B cell (primary cell): Measurements from ENCODE around the gene OR56B4. TPM values are rescaled to one million over a fixed set of nuclear protein-coding genes. Genes with fewer than 3 reads are reported as not detected.

ENCODE experiments used
- ATAC-seq: fragments of 200-7000 bp; cut with Tn5 transposase; one replicate; pipeline ENCODE4 v1.10.0; 2021; ENCODE audit warnings: low read depth, mild to moderate bottlenecking, moderate number of reproducible peaks, moderate library complexity
- CTCF ChIA-PET: fragments of 350-600 bp; sonication (Branson Sonifier 250); formaldehyde crosslinking; loops from one replicate; lab custom pipeline; 2021; ENCODE audit warnings: antibody characterized with exemption, inconsistent platforms; lab: Charles Lee
- POLR2A ChIA-PET: fragments of 350-600 bp; sonication (Branson Sonifier 250); formaldehyde crosslinking; loops from one replicate; lab custom pipeline; 2021; ENCODE audit warnings: antibody characterized with exemption; lab: Charles Lee
- DNase-seq: peaks from one replicate; pipeline ENCODE4 v3.0.0; 2013
- H2AFZ ChIP-seq: 2 replicates; pipeline ENCODE4 v1.6.1; 2012; ENCODE audit warnings: mild to moderate bottlenecking, low read depth, low read length; ENCODE audit not compliant: insufficient read depth, poor library complexity, severe bottlenecking
- H3K27ac ChIP-seq, 2 donors: 1 replicate in 1 of 2; 2 replicates in 1 of 2; pipeline ENCODE4 v1.5.1; 2012 to 2013; ENCODE audit warnings: low read length in 2 of 2, mild to moderate bottlenecking in 2 of 2, moderate library complexity in 1 of 2
- H3K27me3 ChIP-seq, 4 experiments: fragments of 200-600 bp in 1 of 4; sonication (generic) in 1 of 4; replicated peaks in 1 of 4; 1 replicate in 2 of 4; 2 replicates in 2 of 4; pipeline versions ENCODE4 v1.6.1 to v1.7.0; 2013 to 2016; ENCODE audit warnings: low read length in 3 of 4, mild to moderate bottlenecking in 2 of 4, mixed read lengths in 1 of 4, moderate library complexity in 1 of 4; ENCODE audit not compliant: insufficient read depth in 4 of 4, control insufficient read depth in 3 of 4; ENCODE audit errors: control extremely low read depth in 1 of 4
- H3K36me3 ChIP-seq, 2 experiments: replicated peaks in 1 of 2; 1 replicate in 1 of 2; 2 replicates in 1 of 2; pipeline versions ENCODE4 v1.6.1 to v1.7.1; 2013; ENCODE audit warnings: low read length in 1 of 2; ENCODE audit not compliant: insufficient read depth in 2 of 2, control insufficient read depth in 1 of 2; ENCODE audit errors: control extremely low read depth in 1 of 2, extremely low read depth in 1 of 2
- H3K4me1 ChIP-seq, 2 donors: fragments of 200-600 bp in 1 of 2; sonication (generic) in 1 of 2; 1 replicate in 1 of 2; 2 replicates in 1 of 2; pipeline versions ENCODE4 v1.5.1 to v1.6.1; 2013 to 2017; ENCODE audit warnings: low read length in 2 of 2; ENCODE audit not compliant: control insufficient read depth in 2 of 2, insufficient read depth in 2 of 2
- H3K4me2 ChIP-seq: replicated peaks from 2 replicates; pipeline ENCODE3; 2012; ENCODE audit warnings: mild to moderate bottlenecking, low read depth, low read length; ENCODE audit not compliant: poor library complexity, severe bottlenecking
- H3K4me3 ChIP-seq, 5 experiments: fragments of 200-600 bp in 1 of 5; sonication (generic) in 1 of 5; 1 replicate in 3 of 5; 2 replicates in 2 of 5; pipeline versions ENCODE4 v1.5.1 to v1.7.0; 2011 to 2016; ENCODE audit warnings: low read length in 4 of 5, mild to moderate bottlenecking in 4 of 5, low read depth in 2 of 5, control low read depth in 1 of 5, moderate library complexity in 1 of 5; ENCODE audit not compliant: insufficient read depth in 1 of 5; ENCODE audit errors: control extremely low read depth in 1 of 5, extremely low read depth in 1 of 5
- H3K79me2 ChIP-seq: fragments of 200-600 bp; sonication (generic); one replicate; pipeline ENCODE4 v1.6.0; 2016; ENCODE audit warnings: low read length; ENCODE audit not compliant: control insufficient read depth, insufficient read depth
- H3K9ac ChIP-seq: fragments of 200-600 bp; sonication (generic); 2 replicates; pipeline ENCODE4 v1.6.1; 2017; ENCODE audit warnings: mild to moderate bottlenecking, low read length, moderate library complexity
- H3K9me3 ChIP-seq, 3 donors: one replicate each; pipeline versions ENCODE4 v1.6.1 to v1.7.1; 2013; ENCODE audit warnings: low read length in 2 of 3; ENCODE audit not compliant: control insufficient read depth in 2 of 3, insufficient read depth in 1 of 3; ENCODE audit errors: control extremely low read depth in 1 of 3
- H4K20me1 ChIP-seq: 2 replicates; pipeline ENCODE4 v1.6.0; 2012; ENCODE audit warnings: mild to moderate bottlenecking, low read length; ENCODE audit not compliant: insufficient read depth, control insufficient read depth, poor library complexity, severe bottlenecking
- H3K27ac Mint-ChIP-seq: one replicate; pipeline ENCODE4 v1.8.0; 2021; ENCODE audit warnings: mixed read lengths
- H3K27me3 Mint-ChIP-seq: one replicate; pipeline ENCODE4 v1.8.0; 2021; ENCODE audit warnings: mixed read lengths
- H3K4me1 Mint-ChIP-seq: one replicate; pipeline ENCODE4 v1.8.0; 2021; ENCODE audit warnings: mixed read lengths
- H3K4me3 Mint-ChIP-seq: one replicate; pipeline ENCODE4 v1.8.0; 2021; ENCODE audit warnings: mixed read lengths
- H3K9me3 Mint-ChIP-seq: one replicate; pipeline ENCODE4 v1.8.0; 2022; ENCODE audit warnings: mixed read lengths; ENCODE audit not compliant: insufficient read depth
- CTCF ChIP-seq: fragments of 200-600 bp; IDR thresholded peaks from one replicate; pipeline ENCODE4 v1.8.0; 2022; ENCODE audit warnings: antibody characterized with exemption, mild to moderate bottlenecking
- EZH2 ChIP-seq: IDR thresholded peaks from 2 replicates; pipeline ENCODE4 v1.6.1; 2012; ENCODE audit warnings: borderline replicate concordance, low read depth, mild to moderate bottlenecking, moderate library complexity, low read length; ENCODE audit not compliant: insufficient read depth, poor library complexity, severe bottlenecking
- WGBS: methylation state at CpG from one replicate; pipeline ENCODE4 v1.1.5; 2013; ENCODE audit warnings: missing lambda C conversion rate; ENCODE audit not compliant: insufficient coverage; 5-methylcytosine and 5-hydroxymethylcytosine counted together
- intact Hi-C: fragments of 100-400 bp; cut with micrococcal nuclease; formaldehyde crosslinking; loops from one replicate; pipeline ENCODE4 v1.10.0; 2022
- polyA plus RNA-seq: library from polyadenylated mRNA; depleted of rRNA; stranded (reverse); fragments of >200 nt; gene quantifications from 2 replicates; pipeline ENCODE4 v1.2.3, GENCODE V29; 2012
- total RNA-seq, 2 donors: library from RNA; stranded (reverse); fragments of 120-200 nt in 1 of 2; gene quantifications; 1 replicate in 1 of 2; 2 replicates in 1 of 2; pipeline versions ENCODE4 v1.2.3 to v1.2.4, GENCODE V29; 2013 to 2022

Gene OR56B4
- total and polyA plus RNA-seq, 2 donors (not counting 1 experiment from before 2014, with no cell fraction given) = not detected

- H4K20me1 ChIP-seq = no peaks in the 10 kb centered on the region
- no peak for TF ChIP-seq CTCF
- no peak for TF ChIP-seq EZH2
- H3K27me3 ChIP-seq = peaks cover 0 to 4% (median 0%) of the 10 kb centered on the region in 4 experiments
- Mint-ChIP-seq H3K27ac (no peak overlapping the region), H3K4me1 (no peaks in the 10 kb centered on the region), H3K27me3 (peaks cover 13% of the 10 kb centered on the region), H3K9me3 (peaks cover 5% of the 10 kb centered on the region), H3K4me3 (no peak overlapping the region)
- no peak overlapping the region for H2AFZ ChIP-seq
- intact Hi-C loops = no loop called here
- no peak for ATAC-seq
- no peak overlapping the region for H3K4me3 ChIP-seq
- no peaks in the 10 kb centered on the region for H3K4me1 ChIP-seq
- no peak overlapping the region for H3K9ac ChIP-seq
- H3K4me2 ChIP-seq = no peak overlapping the region
- H3K9me3 ChIP-seq = no peaks in the 10 kb centered on the region
- DNase-seq = no peak
- H3K79me2 ChIP-seq = no peaks in the 10 kb centered on the region
- H3K27ac ChIP-seq = no peak overlapping the region
- no peaks in the 10 kb centered on the region for H3K36me3 ChIP-seq
- 11% methylated on average over 1 of the region's 1 CpG for WGBS
- ChIA-PET POLR2A (no interaction called here), CTCF (no interaction called here)
Observed at GRCh38 chr11:6094186-6094585, 13.3 kb upstream of the OR56B4 start.

- ChIA-PET POLR2A (no interaction called here), CTCF (no interaction called here)
- Histone ChIP-seq H3K9me3 (no peaks in the 10 kb centered on the region), H2AFZ (no peak overlapping the region), H3K79me2 (no peaks in the 10 kb centered on the region), H3K36me3 (no peaks in the 10 kb centered on the region), H3K27me3 (peaks cover 0 to 4% (median 0%) of the 10 kb centered on the region in 4 experiments), H3K4me1 (no peaks in the 10 kb centered on the region), H4K20me1 (no peaks in the 10 kb centered on the region), H3K4me3 (no peak overlapping the region), H3K27ac (no peak overlapping the region), H3K4me2 (no peak overlapping the region), H3K9ac (no peak overlapping the region)
- no peak overlapping the region for H3K27ac Mint-ChIP-seq
- no peaks in the 10 kb centered on the region for H3K9me3 Mint-ChIP-seq
- H3K4me1 Mint-ChIP-seq = no peaks in the 10 kb centered on the region
- TF ChIP-seq CTCF (no peak), EZH2 (no peak)
- peaks cover 13% of the 10 kb centered on the region for H3K27me3 Mint-ChIP-seq
- H3K4me3 Mint-ChIP-seq = no peak overlapping the region
- DNase-seq = no peak
- 80% methylated on average over 2 of the region's 2 CpGs for WGBS
- no peak for ATAC-seq
- intact Hi-C loops = no loop called here
Observed at GRCh38 chr11:6095798-6096197, 11.7 kb upstream of the OR56B4 start.
